GM18505 (cell line): ENCODE data around the gene STX8.
"Not testable (repeated sequence)": the region's sequence is repeated elsewhere in the genome, so short reads cannot be mapped to it uniquely, and the experiment has no call there.

Source experiments
- ATAC-seq: cut with Tn5 transposase; IDR thresholded peaks from one replicate; pipeline ENCODE4 v1.9.1; 2021; ENCODE audit not compliant: unreplicated experiment
- POLR2A ChIP-seq: IDR thresholded peaks from 4 replicates; pipeline ENCODE4 v1.6.1; 2011; ENCODE audit warnings: borderline replicate concordance; ENCODE audit not compliant: insufficient read depth, insufficient read length; ENCODE audit errors: extremely low read depth

The STX8 gene

GRCh38 chr17:9258115-9259015 is 317.3 kb downstream of the STX8 start:
- ATAC-seq: no peak
- no peak for TF ChIP-seq POLR2A

GRCh38 chr17:9257630-9257965 is 318.0 kb downstream of the STX8 start:
- not testable (repeated sequence) for ATAC-seq

- ATAC-seq: no peak
- no peak for TF ChIP-seq POLR2A
Observed at GRCh38 chr17:9256751-9257629, 318.6 kb downstream of the STX8 start.

GRCh38 chr17:9256361-9256750 is 319.3 kb downstream of the STX8 start:
- ATAC-seq: no peak
- no peak for TF ChIP-seq POLR2A

GRCh38 chr17:9255833-9256232 is 319.8 kb downstream of the STX8 start:
- no peak for ATAC-seq
- no peak for TF ChIP-seq POLR2A

- TF ChIP-seq POLR2A: no peak
- ATAC-seq: no peak
Observed at GRCh38 chr17:9254841-9255240, 320.8 kb downstream of the STX8 start.

GRCh38 chr17:9253308-9253707 is 322.3 kb downstream of the STX8 start:
- TF ChIP-seq POLR2A: no peak
- no peak for ATAC-seq

- TF ChIP-seq POLR2A: no peak
- no peak for ATAC-seq
Observed at GRCh38 chr17:9251273-9251672, 324.3 kb downstream of the STX8 start.

GRCh38 chr17:9249245-9249953 is 326.2 kb downstream of the STX8 start:
- no peak for ATAC-seq
- TF ChIP-seq POLR2A: no peak

GRCh38 chr17:9247401-9247938 is 328.1 kb downstream of the STX8 start:
- no peak for ATAC-seq
- TF ChIP-seq POLR2A: no peak

- TF ChIP-seq POLR2A: no peak
- ATAC-seq: no peak
Observed at GRCh38 chr17:9244066-9245052, 331.3 kb downstream of the STX8 start.

GRCh38 chr17:9242983-9243382 is 332.6 kb downstream of the STX8 start:
- ATAC-seq: no peak
- no peak for TF ChIP-seq POLR2A
